Non-pigmented ciliary epithelial cell (primary cell): ENCODE results near the gene CD164L2.

Experiments
- DNase-seq: peaks from one replicate; pipeline ENCODE4 v3.0.0-alpha.2; 2010; ENCODE audit warnings: low read depth

Gene CD164L2

DNA sequence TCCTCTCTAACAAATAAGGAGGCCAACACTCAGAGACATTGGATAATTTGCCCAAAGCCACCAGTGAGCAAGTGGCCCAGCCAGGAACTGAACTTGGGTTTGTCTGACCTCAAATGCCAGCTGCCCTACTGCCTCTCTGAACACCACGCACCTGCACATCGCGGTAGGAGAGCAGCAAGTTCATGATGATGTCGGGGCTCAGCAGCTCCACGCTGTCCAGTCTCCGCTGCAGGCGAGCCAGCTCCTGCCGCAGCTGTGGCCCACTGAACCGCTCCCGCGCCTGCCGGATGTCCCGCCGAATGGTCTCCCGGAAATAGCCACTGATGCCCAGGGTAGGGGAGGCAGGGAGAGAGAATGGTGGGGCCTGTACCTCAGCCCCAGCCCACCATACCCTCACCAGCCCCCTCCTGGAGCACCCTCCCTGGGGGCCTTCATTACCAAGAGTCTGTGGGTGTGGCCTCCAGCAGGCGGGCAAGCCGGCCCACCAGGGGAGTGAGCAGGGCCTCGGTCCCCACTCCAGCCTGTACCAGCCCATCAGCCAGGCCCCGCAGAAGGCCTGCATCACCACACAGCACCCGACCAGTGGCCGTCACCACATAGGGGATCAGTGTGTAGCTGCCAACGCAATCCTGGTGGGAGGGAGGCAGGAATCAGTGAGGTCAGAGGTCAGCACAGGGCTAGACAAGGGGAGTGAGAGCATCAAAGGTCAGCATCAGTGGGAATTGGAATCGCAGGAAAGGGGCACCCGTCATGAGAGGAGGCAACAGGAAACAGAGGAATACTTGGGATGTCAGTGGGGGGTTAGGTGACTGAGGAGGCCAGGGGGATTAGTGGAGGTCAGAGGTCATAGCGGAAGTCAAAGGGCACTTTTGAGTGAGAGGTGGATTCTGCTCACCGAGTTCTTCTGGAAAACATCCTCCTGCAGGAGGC, 19.1 kb downstream of the CD164L2 start:
- DNase-seq = no peak

DNA sequence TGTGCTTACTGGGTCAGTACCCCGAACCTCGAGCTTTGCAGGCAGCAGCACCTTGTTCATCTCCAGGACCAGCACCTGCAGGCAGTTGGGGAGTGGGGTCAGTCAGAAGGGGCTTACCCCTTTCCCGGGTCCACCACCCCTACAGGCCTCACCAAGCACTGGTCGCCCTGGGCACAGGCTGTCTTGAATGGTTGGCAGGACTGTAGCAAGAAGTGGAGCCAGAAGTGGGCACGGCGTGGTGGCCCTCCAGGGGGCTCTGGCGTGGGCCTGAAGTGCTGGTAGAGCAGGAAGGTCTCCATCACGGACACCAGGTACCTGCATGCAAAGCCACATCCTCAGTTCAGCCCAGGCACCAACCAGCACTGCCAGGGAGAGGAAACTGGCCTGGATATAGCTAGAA, 21.6 kb downstream of the CD164L2 start:
- DNase-seq = no peak

DNA sequence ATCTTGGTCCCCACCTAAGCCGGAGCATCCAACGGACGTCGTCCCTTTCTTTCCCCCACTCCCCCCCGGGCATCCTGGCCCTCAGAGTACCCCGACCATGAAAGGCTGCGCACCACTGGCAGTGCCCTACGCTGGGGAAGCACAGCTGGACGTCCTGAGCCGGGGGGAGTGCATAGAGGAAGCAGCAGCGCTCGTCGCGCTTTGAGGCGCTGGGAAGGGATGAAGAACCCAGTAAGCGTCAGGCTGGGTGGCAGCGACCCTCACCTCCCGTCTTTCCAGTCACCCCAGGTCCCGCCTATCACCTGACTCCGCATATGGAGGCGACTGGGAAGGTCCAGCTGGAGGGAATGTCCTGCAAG, 22.1 kb downstream of the CD164L2 start:
- DNase-seq = no peak

DNA sequence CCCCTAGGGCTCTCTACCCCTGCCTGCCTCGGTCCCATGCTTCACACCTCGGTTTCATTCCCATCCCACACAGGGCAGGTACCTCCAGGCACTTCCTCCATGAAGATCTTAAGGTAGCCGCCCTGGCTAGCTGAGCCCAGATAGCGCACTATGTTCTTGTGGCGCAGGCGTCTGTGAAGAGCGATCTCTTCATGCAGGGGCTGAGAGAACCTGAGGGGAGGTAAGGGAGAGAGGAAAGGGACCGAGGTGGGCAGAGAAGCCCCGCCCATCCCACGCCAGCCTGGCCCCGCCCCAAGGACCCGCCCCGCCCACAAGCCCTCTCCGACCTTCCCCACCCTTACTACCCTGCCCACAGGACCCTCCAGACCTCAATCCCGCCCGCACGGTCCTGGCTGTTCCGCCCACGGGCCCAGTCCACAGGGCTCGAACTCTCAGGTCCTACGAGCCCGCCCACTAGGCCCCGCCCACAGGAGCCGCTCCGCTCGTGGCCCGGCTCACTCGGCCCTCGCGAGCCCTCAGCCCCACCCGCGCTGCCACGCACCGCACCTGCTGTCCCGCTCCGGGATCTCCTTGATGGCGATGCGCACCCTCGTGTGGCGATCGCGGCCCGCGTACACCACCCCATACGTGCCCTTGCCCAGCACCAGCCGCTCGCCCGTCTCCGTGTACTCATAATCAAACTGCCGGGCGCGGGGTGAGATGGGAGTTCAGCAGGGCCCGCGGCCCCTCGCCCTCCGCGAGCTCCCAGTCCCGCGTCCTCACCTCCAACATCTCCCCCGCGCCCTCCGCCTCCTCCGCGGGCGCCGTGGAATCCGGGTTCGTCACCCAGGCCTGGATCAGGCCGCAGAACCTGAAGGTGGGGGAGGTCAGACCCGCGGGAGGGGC, 22.7 kb downstream of the CD164L2 start:
- DNase-seq = no peak

DNA sequence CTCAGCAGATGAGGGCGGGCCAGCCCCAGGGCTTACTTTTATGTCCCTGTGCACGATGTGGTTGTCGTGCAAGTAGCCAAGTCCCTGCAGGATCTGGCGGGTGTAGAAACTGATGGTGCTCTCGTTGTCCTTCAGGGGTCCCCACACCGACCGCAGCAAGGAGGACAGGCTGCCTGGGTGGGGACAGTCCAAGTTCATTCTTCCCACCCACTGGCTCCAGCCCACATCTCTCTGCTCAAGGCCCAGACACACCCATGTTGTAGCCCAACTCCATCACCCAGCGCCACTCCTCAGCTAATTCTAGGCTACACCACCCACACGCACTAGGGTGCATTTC, 23.3 kb downstream of the CD164L2 start:
- DNase-seq = no peak

DNA sequence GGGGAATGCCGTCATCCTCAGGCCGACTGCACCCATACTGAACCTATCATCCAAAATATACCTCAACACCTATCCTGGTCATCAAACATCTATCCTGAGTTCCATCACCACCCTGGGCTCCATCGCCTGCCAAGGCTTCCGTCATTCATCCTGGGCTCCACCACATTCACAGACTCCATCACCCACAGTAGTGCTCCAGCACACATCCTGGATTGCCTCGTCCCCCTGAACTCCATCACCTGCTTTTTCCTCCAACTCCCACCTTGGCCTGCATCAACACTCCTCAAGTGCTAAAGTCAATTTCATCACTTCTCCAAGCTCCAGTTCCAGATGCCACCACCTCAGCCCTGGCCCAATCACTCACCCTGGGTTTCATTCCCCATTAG, 24.2 kb downstream of the CD164L2 start:
- no peak for DNase-seq

DNA sequence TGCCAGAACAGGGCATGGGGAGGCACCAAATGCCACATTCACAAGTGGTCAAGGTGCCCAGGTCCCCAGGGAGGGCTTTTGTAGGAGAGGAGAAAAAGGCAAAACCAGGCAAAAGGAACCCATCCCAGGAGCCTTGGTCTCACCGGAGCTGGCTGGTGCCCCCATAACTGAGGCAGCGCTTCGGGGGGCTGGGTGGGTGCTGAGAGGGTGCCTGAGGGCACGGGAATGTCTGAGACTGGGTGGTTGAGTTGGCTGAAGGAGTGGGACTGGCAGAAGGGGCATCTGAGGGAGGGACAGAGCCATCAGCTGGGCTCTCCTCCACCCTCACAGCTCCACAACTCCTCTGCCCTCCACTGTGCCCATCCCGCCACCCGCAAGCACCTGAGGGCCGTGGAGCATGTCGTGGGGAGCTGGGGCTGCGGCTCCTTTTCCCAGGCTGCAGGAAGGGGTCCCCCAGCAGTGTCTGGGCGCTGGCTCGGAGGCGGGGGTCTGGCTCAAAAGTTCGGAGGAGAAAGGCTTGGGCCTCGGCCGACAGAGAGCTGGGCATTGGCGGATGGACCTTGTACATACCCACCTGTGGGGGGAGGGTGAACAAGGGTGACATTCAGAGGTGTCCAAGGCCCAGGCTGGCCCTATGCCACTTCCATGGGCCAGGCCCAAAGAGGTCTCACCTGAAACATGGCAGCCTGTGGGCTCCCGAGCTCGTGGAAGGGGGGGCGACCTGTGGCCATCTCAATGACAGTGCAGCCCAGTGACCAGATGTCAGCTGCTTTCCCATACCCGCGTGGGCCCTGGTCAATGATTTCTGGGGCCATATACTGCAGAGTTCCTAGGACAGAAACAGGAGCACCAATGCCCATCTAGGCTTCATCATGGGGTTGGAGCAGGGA, 24.9 kb downstream of the CD164L2 start:
- DNase-seq = no peak

DNA sequence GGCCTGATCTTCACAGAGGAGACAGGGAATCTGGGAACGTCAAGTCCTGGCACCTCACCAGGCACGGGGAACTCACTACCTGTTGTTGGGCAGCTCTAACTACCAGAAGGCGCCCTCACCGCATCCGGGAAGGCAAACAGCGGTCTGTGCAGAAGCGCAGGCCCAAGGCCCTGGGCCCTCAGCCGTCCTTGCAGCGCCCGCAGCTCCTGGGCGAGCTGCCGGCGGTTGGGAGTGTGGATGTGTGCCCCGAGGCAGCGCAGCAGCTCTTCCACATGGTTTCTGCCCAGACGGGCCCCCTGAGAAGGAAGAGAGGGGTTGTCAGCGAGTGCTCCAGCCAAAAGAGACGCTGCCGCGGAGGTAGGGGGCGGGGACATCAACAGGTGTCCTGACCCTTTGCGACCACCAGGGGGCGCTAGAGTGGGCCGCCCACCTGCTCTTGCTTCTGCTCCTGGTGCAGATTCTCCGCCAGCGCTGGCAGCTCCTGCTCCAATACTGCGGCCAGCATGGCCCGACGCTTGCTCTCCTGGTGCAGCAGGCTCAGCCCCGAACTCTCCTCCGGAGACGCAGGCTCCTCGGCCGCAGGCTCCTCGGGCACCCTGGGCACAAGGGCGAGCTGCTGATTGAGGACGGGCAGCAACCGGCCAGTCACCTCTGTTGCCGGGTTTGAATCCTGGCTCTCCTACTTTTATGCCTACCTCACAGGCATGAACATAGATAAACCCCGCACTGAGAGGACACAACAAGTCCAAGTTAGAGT, 25.7 kb downstream of the CD164L2 start:
- DNase-seq = no peak

DNA sequence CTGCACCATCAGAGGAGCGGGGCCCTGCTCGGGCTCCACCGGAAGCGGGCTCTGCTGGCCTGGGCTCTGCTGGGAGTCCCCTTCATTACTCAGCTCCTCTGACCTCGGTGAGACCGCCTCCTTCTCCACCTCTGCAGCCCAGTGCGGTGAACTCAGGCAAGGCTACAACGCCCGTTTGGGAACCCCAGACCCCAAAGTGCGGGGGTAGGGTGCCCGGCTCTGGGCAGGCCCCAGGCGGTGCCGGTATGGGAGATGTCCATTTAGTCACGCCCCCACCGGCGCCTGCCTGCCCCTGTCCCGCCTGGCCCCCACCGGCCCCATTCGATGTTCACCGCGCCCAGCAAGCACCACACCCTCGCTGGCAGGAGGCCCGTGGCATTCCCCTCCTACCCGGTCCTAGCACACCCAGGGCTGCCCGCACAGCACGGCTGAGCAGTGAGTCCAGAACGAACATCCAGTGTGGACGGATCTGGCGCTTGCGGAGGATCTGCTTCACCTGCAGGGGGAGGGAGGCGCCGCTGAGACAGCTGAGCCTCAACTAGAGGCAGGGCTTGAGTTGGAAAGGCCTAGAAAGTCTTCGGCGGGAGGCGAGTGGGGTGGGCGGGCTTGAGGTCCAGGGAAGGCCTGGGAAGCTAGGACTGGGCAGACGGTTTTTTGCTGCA, 26.4 kb downstream of the CD164L2 start:
- no peak for DNase-seq

DNA sequence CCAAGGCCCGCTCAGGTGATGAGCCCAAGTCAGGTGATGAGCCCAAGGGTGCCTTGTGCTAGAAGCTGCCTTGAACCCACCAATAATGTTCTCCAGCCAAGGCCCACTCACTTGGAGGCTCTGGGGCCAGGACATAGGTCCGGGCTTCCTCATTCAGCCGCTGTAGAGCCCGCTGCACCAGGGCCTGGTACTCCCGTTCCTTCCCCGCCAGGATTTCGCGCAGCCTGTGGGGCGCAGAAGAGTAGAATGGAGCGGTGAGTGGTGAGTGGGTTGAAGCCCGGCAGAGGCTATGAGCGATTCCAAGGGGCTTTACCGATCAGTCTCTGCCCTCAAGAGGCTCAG, 26.9 kb downstream of the CD164L2 start:
- no peak for DNase-seq

DNA sequence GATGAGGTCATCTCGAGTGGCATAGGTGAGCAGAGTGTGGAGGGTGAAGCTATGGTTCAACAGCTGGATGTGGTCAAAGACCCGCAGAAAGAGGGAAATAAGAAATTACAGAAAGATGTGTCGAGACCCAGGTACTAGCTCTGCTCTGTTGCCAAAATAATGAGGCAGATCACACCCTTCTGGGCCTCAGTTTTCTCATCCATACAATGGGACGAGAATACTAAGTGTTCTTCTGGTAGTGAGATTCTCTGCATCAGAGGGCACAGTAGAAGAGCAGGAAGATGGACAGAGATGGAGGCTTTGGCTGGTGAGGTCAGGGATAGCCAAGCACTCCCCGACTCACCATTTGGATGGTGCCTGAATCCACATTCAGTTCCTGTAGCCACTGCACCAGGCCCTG, 27.4 kb downstream of the CD164L2 start:
- no peak for DNase-seq

DNA sequence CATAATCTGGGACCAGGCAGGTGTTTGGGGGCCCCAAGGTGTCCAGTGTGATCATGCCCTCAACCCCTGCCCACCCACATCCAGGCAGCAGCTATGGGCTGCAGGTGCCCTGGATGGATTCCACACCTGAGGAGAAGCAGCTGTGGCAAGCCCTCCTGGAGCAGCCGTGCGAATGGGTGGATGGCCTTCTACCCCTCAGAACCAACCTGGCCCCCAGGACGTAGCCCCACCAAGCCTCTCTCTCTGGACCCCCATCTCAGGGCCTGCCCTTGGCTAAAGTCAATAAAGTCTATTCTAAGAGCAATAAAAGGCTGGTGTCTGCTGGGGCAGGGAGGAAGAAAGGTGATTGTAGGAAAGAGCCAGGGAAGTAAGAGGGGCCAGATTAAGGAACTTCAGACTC, 29.5 kb downstream of the CD164L2 start:
- no peak for DNase-seq

DNA sequence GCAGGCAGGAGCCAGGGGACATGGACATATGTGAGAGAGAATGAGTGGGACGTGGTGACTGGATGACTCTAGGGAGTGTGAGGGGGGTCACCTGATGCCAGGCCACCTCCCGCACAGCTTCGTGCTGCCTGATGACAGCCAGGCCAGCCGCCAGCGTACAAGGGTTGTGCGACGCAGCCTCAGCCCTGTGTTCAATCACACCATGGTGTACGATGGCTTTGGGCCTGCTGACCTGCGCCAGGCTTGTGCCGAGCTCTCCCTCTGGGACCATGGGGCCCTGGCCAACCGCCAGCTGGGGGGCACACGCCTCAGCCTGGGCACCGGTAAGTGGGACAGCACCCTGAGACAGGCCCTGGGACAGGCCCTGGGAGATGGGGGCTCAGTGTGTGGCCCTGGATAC, 30.0 kb downstream of the CD164L2 start:
- DNase-seq = no peak

DNA sequence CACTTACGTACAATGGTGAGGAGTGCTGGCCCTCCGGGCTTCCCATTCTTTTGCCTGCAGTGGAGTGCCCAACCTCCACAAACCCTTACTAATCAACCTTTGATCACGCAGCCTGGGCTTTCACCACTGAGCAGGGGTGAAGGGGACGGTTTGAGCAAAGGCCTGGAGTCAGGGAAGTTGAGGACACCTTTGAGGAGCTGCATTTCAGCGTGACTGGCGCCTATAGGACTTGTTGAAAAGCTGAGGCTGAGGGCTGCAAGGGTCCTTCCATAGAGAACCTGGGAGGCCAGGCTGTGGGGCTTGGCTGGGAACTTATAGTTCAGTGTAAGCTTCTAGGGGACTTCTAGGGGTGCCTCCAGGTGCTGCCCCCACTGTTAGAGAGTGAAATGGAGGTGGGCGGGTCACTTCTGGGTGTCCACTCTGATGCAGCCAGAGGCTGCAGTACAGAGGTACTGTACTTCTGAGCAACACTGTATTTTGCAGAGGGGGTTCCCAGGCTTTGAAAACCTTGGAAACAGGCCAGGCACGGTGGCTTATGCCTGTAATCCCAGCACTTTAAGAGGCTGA, 31.5 kb downstream of the CD164L2 start:
- DNase-seq = no peak

DNA sequence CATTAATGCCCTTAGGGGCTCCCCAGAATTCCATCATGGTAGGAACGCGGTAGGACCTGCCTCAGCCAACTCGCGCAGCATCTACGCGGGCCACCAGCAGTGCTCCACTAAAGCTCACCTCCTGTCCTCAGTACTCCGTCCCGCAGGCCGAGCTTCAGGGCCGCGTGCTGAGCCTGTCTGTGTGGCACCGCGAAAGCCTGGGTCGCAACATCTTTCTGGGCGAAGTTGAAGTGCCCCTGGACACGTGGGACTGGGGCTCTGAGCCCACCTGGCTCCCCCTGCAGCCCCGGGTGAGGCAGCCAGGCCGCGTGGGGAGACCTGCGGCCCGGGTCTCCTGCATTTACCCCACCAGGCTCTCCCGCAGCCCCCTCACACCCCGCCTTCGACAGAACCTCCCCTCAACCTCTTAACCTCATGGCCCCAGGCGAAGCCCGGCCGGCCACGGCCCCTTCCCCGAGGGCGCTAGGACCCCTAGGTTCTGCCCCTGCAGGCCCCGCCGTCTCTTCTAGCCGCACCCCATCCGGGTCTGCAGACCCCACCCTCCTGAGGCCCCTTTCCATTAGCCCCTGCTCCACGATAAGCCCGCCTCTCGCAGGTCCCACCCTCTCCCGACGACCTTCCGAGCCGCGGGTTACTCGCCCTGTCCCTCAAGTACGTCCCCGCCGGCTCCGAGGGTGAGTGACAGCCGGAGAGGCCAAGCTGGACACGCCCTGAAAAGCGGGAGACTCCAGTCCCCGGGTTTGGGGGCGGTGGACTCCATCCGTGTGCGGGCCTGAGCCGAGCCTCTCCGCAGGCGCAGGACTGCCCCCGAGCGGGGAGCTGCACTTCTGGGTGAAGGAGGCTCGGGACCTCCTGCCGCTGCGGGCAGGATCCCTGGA, 32.2 kb downstream of the CD164L2 start:
- DNase-seq = no peak

DNA sequence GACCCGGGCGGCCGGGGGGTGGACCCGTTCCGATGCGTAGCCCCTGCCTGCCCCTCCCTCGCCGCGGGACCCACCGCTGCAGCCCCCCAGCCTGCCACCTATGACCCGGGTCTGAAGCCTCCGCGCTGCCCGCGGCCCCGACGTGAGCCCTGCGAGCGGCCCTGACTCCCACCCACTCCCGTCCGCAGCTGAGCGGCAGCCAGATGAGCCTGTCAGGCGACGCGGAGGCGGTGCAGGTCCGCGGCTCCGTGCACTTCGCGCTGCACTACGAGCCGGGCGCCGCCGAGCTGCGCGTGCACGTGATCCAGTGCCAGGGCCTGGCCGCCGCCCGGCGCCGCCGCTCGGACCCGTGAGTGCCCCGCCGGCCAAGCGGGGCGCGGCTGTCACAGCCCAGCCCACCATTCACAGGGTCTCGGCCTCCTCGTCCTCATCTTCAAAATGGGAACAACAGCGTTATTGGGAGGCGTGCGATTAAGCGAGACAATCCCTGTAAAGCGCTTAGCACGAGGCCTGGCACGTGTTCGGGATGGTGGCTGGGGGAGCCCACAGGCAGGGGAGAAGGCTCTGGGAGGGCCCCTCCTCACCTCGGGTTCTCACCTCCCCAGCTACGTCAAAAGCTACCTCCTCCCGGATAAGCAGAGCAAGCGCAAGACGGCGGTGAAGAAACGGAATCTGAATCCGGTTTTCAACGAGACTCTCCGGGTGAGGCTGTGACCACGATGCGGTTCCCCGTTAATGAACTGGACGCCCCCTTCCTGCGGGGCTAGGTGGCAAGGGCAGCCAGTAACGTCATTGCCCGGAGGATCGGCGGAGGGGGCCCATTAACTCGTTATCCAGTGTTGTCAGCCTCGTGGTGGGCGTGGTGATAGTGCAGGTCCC, 33.1 kb downstream of the CD164L2 start:
- no peak for DNase-seq

DNA sequence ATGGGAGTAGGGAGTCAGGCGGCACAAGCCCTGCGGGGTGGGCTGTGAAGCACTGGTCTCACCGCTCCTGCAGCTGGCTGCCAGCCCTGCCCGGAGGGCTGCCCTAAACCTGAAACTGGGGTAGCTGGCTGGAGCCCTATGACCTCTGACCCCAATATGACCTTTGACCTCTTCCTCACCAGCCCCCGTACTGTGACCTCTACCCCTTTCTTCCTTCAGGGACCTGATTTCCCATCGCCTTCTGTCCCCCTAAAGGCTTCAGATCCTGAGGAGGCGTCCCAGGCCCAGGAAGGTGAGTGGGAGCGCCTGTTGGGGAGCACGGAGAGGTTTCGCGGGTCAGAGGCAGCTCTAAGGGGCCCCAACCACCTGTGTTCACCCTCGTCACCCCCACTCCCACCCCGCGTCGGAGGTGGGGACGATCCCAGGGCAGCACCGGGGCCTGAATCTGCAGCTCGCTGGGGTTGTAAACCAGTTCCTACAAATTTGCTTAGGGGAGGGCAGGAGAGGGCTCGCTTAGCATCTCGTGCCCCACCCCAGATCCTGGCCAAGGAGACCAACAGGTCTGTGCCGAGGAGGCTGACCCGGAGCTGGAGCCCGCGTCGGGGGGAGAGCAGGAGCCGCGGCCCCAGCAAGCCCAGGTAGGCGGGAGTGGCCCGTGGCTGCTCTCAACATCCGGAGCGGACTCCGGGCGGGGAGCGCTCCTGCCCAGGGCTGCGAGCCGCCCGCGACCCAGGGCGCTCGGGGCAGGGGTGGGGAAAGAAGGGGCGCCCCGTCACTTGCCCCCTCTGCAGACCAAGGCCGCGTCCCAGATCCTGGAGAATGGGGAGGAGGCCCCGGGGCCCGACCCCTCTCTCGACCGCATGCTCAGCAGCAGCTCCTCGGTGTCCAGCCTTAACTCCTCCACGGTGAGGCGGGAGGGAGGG, 34.0 kb downstream of the CD164L2 start:
- DNase-seq = no peak
